GM18909 (cell line): ENCODE results near the gene THSD4.

ENCODE experiments used
- ATAC-seq: cut with Tn5 transposase; IDR thresholded peaks from one replicate; pipeline ENCODE4 v1.9.1; 2021; ENCODE audit warnings: mild to moderate bottlenecking; ENCODE audit not compliant: unreplicated experiment, poor library complexity

The THSD4 gene

DNA sequence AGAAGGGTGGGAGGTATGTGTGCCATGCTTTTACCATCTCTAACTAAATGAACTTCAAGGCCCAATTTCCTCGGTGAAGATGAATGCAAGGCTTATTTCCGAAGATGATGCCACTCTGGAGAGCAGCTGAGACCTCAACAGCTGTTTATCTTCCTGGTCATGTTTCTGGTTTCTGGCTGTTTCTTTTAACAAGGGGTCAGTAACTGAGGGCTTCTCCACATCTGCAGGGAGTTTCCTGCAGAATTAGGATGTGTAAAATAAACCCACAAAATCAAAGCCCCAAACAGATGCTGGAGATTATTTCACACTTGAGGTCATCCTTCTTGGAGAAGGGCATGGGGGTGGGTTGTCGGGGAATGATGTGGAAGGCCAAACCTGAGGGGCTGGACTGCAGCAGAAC, 220.3 kb downstream of the THSD4 start:
- no peak for ATAC-seq

DNA sequence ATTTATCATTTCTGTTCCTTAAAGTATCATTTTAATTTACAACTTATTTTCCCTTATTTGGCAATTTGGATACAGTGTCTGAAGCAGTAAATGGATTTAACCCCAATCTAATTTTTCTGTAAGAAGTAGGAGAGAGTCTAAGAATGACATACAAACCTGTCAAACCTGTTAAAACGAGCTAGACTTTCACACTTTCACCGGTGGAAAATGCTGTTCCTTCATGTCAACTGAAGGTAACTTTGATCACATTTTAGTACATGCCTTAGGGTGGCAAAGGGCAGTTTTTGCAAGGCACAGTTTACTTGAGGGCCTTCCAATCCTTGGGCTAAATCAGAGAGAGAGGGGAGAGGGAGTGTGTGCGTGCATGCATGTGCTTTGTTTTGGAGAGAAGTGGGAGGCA, 221.4 kb downstream of the THSD4 start:
- ATAC-seq: no peak

DNA sequence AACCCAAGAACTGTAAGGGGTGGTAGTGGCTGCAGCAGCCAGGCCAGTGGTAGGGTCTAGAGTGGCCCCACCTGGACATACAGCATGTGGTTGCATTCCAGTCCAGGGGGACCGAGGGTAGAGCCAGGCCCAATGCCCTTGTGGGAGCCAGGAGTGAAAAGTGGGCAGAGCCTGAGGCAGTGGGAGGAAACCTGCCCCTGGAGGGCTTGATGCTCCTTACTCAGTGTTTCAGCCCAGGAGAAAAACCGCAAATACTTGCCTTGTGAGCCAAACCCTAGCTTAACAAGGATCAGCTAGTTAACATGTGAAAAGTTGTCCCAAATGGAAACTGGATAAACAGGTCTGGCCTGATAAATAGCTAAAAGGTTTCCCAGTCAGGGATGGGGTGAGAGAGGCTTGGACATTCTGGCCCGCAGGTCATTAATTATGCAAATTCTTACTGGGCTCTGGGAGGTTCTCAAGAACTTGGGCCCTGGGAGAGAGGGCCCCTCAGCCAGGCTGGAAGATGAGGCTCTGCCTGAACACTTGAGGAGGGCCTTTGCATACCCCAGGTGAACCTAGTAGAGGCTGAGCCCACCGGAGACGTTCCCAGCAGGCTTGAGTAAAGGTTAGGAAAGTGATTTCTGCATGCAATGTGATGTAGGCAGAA, 222.1 kb downstream of the THSD4 start:
- no peak for ATAC-seq

DNA sequence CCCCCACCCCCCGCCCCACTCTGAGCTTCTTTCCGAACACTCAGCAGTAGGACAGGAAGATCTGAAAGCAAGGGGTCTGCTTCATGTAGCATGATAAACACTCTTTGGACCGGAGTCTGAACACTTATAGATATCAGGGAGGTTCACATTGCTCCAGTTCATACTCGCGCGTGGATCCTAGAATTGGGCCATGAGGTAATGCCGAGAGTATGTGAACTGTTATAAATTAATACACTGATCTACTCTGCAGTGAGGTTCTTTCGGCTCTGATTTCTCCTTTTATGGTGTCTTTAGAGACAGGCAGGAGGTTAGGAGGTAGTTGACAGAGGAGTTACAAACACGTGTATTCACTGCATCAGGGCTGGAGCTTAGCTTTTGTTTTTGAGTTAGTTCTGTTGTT, 223.0 kb downstream of the THSD4 start:
- no peak for ATAC-seq

DNA sequence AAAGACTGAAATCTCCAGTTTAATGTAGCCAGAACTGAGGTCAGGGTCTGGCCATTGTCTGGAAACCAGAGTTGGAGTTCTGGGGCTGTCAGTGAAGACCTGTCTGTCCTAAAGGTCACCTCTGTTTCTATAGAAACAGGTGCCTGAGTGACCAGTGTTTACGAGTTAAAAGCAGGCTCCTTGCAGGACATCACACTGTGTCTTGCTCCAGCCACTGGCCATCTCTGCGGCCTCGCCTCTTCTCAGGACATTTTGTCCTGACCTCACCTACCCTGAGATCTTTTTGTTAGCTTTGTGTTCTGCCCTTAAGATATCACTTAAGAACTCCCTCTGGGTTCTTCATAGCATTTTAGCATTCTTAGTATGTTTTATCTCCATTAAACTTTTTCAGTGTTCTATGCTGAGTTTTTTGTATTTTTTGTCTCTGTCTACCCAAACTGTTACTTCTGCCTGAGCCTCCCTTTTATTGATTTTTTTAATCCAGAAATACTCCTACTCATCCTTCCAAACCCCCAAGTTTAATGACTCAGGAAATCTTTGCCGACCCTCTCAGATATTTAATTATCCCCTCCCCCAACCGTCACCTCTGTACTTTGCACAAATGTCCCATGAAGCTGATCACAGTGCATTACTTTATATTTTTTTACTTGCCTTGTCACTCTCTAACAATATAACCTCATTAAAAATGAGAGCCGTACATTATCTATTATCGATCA, 223.7 kb downstream of the THSD4 start:
- no peak for ATAC-seq

DNA sequence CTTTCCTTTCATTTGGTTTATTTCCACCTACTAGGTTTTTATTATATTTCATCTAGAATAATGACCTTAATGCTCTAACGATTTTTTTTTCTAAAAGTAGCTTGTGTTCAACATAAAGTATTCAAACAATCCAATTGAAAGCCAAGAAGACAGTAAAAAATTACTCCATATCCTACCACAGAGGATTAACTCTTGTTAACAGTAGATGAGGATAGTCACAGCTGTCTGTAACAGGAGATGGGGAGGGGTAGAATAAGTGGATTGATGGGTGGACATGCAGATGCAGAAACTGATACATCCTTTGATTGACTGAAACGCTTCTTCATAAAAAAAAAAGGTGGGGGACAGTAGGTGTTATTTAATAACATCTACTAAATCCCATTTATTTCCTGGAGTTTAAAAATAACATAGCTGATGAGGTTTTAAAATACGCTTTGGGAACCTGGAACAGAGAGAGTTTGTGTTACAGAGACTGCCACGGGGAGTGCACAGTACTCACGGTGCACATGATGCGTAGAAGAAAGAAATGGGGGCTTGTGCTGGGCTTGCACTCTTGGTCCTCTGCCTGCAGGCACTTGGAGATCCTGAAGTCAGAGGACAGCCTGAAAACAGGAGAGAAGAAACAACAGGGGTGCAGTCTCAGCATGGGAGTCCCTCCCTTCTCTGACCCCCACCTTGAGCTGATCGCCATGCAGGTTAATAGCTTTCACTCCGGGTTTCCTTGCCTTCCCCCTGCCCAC, 226.7 kb downstream of the THSD4 start:
- ATAC-seq: no peak

DNA sequence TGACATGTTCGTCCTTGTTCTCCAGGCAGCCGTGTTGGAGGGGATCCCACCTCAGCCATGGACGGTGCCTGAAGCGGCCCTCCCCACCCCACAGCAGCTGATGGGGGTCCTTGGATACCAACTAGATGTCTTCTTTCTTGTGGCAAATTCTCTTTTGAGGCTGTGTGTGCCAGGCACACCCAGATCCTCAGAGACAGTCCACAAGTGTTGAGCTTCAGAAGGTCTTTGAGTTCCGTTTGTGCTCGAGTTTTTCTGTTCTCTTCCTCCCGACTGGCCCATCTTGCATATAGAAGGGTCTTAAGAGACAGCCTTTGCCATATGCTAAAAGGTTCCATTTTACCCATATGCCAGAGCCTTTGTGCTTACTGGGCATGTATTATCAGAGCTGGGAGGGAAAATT, 227.4 kb downstream of the THSD4 start:
- no peak for ATAC-seq

DNA sequence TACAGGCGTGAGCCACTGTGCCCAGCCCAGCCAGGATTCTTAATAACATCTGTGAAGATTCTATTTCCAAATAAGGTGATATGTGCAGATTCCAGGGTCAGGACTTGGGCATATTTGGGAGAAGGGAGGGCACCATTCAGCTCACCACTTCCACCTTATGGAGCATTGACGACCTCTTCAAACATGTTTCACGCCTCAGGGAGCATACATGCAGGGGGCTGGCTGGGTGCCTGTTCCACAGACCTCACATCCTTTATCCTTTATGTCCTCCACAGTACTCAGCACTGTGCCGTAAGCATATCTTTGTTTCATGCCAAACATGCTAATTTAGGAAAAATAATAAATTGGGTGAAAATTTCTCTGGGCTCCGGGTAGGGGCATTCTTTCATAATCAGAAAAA, 229.0 kb downstream of the THSD4 start:
- no peak for ATAC-seq

DNA sequence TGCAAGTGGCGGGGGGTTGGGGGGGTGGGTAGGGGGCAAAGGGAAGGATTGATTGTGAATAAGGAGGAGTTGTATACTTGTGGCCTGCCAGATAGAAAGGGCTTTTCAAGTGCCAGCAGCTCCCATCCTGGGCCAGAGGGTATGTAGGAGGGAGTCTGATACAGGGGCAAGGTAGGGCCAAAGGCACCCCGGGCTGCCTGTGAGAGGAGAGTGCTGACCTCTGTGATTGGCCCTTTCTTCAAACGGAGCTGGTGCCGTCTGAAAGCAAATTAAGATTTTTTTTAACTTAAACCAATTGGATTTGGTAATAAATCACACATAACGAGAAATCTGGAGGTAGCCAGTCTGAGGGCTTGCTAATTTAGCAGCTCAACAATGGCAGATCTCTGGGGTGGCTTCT, 229.9 kb downstream of the THSD4 start:
- no peak for ATAC-seq

DNA sequence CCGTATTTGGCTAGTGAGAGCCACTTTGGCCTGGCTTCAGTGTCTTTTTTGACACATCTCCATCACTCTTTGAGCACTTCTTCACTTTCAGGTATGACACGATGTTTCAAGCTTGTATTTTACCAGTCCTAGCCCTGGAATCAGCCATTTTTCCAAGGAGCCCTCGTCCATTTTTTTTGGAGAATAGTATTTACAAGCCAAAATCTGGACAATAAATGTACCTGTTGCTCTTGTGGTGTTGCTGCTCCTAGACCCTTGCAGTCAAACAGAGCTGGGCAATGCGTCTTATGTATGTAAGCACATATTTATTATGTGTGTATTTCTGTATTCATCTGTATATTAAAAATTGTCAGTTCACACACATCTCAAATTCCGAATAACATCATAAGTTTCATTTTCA, 231.2 kb downstream of the THSD4 start:
- no peak for ATAC-seq

DNA sequence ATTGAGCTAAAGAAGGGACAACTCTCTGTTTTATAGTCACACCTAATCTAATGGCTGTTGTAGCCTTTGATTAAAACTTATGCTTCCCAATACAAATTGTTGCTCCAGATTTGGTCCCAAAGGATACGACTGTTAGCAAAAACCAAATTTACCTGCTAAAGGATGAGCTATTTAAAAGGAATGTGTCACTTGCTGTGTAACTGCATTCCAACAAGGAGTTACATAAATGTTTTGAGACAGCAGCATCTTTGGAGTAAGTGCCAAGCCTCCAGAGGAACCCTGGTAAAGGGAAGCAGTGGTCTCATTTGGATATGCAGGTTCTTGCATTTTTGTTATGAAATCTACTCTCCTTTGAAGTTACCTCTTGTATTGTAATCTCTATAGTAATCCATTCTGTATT, 233.3 kb downstream of the THSD4 start:
- no peak for ATAC-seq

DNA sequence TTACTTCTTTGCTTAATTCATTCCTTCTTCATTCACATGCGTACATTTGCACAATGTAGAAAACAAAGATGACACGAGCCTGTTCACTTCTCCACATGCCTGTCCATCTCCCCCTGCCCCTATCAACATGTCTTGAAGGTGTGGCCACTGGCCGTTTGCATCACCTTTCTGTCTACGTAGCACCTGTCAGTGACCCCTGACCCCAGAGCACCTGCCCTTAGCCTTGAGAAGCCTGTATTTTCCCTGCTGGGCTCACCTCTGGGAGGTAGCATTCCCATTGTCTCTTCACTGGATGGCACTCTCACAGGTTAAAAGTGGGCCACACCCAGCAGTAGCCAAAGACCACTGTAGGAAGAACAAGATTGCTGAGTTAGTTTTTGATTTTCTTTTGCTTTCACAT, 234.1 kb downstream of the THSD4 start:
- ATAC-seq: no peak

DNA sequence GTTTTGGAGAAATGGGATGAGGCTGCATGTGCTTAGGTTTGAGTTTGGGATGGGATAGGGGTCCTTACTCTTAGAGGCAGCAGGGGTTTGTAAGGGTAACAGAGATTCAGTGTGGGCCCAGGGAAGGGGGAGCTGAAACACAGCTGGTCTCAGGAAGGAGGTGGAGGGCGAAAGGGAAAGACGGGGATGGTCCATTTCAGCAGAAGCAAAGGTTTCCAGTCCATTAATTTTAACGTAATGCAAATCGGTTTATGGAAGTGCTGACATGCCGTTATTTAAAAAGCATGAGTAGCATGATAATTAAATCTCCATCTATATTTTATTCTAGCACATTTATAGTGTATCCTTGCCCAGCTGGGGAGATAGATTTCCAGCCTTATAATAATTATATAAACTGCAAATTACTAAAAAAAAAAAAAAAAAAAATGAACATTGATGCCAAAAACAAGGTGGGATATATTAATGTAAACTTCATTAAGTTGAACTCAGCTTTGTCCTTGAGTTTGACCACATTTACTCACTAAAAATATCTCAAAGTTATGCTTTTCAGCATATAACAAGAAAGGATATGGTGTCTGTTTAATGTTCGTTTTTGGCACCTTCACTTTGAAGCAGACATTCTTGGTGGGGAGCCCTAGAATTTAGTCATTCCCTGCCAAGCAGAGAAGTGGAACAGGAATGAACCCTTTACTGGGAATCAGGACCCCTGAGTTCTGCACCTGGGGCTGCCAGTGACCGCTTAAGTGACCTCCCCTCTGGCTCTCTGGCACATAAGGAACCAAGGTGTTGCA, 234.7 kb downstream of the THSD4 start:
- no peak for ATAC-seq

DNA sequence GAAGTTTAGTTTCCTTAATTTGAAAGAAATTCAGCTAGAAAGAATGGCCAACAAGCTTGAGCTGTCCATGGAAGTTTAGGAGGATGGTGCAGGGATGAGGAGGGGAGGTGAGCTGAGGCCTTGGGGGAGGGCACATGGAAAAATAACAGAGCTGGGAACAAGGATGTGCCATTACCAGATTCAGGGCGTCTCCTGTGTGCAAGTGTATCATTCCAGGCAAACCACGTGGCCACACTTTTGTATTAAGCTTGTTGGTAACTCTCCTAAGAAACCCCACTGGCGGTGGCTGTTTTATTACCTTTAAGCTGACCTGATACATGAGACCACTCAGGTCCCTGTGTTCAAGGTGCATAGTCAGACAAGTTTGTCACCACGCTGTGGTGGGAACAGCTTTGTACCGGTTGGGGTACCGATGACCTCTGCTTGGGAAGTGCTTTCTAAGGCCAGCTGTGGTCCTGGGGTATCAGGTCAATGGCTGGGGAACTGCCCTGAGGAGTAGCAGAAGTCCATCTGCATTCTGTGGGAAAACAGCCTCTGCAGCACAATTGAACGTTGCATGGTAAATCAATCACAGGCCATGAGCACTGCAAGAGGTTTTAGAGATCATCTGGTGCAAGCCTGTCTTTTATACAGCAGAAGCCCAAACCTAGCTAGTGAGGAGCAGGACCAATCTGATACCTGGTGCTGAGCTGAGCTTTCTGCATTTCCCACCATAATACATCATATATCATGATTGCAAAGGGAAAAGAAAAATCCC, 235.5 kb downstream of the THSD4 start:
- no peak for ATAC-seq

DNA sequence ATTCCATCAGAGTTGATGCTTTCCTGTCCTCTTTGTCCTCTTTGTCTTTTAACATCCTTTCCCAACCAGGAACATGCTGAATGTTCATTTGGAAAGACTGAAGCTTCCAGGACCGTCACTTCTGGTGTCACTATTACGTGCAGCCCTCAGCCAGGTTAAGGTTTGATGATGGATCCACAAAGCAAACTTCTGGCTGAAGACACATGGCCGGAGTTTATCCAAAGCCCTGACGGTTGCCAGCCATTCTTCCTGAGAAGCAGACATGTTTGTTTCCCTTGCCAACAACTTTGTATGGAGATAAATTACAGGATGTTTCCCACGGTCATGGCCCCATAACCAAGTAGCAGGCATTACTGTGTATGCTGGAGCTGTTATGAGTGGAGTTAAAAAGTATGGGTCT, 236.9 kb downstream of the THSD4 start:
- no peak for ATAC-seq

DNA sequence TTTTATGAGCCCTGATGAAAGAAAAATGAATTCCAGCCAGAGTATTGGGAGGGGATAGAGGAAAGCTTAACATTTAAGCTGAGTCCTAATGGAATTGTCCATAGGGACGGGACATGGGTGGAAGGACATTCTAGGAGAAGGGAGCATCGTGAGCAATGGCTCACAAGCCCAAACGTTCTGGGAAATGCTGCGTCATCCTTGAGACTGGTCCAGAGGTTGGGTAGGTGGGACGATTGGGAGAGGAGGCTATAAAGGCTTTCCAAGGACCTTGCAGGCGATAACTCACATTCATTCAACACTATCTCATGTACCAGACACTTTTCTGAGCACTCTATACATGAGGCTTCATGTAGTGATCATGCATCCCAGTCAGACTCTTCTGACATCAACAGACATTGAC, 237.5 kb downstream of the THSD4 start:
- ATAC-seq: no peak

DNA sequence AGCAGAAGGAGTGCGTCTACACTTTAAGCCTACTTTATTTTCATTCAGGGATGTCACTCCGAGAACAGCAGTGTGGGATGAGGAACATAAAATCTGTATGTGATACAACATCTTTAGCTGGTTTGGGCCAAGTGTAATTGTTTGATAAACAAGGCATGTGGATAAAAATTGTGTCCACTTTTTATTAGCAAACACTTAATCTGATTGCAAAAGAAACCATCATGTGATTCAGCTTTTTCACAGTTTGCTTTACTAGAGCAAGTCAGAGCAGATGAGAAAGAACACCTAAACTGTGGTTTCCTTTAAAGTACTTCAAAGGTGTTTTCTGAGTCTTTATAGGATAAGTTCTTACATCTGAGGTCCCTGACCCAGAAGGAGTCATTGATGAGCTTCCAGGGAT, 237.9 kb downstream of the THSD4 start:
- no peak for ATAC-seq

DNA sequence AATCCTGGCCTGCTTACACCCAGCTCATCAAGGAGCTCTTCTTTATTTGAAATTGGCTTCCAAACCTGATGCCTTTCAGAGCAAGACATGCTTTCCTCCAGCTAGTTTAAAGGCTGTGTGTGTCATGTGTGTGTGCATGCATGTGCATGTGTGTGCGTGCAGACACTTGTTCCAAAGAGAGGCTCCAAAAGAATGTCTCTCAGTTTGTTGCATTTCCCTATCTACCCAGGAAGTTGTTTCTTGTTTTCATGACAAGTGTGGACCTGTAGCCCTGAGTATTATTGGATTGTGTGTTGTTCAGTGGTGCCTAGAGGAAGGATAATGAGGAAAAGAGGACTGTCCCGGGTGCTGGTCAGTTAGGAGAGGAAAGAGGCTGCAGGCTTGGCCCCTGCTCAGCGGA, 240.0 kb downstream of the THSD4 start:
- no peak for ATAC-seq

DNA sequence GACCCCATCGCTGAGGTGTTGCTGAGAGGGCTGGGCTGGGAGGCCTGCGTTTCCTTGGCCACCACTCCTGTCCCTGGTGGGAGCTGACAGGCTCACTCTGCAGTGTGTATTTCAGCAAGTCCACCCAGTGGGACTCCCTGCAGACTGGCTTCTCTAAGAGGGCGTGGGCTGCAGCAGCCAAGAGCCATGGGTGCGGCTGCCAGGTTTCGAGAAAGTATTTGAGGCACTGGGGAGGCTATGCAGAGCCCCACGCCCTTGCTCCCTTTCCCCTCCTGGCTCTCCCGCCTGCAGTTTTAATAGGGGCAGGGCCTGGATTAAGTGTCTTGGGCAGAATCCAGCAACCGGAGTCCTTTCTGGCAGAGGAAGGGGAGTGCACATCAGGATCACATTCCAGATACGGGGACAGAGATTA, 242.1 kb downstream of the THSD4 start:
- no peak for ATAC-seq

DNA sequence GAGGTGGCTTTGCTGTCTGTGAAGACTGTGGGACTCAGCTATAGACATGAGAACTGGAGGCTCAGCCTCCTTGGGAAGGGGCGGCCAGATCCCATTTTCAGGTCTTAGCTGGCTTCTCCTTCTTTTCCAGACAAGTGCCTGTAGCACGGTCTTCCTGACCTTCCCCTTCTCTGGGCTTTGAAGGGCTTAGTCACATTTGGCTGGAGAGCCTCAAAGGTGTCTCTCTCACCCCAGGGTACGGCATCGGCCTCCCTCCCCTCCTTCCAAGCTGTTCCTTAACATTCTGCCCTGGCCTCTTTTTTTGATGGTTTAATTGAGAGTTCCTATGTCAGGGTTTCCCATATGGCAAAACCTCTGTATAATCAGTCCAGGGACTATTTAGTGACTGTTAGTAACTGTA, 242.7 kb downstream of the THSD4 start:
- ATAC-seq: no peak
